PC-3 (cell line): Measurements from ENCODE around the gene RAB4B.

Experiments
- EZH2 ChIP-seq: fragments of 300-600 bp; sonication (generic); IDR thresholded peaks from one replicate; pipeline ENCODE4 v1.6.1; 2017; ENCODE audit warnings: antibody characterized with exemption, mild to moderate bottlenecking, low read length; ENCODE audit not compliant: unreplicated experiment
- TF ChIP-seq, protein P1 (sequence below): fragments of 300-600 bp; sonication (generic); conservative IDR thresholded peaks from 2 replicates; pipeline ENCODE4 v1.5.1; 2017; ENCODE audit warnings: antibody characterized with exemption, low read depth, mild to moderate bottlenecking, low read length

DNA sequence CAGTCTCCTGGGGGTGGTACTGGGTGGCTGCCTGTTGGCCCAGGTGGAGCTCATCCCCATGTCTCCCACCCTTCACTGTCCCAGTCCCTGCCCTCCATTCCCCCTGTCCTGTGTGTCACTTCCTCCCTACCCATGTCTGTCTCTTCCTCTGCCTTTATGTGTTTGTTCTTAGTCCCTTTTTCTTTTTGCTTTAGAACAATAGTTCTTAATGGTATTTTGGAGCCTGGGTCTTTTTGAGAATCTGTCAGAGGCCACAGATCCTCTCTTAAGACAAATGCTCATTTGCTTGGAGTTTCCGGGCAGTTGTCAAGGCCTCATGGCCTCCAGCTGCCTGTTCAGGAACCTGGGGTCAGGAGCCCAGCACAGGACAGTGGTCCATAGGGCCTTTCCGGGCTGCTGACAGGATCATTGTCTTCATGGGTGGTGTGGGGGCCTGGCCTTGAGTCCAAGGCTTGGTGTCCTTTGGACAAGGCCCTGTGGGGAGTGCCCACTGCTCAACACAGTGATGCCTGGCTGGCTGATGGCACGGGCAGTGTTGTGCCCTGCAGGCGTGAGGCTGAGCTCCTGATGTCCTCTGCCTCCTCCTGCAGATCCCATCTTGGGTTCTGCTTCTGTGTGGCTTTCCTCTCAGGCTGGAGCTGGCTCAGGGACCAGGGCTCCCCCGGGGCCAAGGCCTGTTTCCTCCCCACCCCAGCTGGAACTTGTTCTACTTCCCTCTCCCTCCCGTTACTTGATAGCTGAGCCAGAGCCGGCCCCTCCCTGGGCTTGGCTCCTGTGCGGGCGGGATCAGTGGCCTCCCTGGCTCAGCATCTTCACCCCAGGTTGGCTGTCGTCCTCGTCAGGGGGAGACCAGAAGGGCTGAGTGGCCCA is 24.5 kb downstream of the RAB4B start:
- TF ChIP-seq, protein P1, sequence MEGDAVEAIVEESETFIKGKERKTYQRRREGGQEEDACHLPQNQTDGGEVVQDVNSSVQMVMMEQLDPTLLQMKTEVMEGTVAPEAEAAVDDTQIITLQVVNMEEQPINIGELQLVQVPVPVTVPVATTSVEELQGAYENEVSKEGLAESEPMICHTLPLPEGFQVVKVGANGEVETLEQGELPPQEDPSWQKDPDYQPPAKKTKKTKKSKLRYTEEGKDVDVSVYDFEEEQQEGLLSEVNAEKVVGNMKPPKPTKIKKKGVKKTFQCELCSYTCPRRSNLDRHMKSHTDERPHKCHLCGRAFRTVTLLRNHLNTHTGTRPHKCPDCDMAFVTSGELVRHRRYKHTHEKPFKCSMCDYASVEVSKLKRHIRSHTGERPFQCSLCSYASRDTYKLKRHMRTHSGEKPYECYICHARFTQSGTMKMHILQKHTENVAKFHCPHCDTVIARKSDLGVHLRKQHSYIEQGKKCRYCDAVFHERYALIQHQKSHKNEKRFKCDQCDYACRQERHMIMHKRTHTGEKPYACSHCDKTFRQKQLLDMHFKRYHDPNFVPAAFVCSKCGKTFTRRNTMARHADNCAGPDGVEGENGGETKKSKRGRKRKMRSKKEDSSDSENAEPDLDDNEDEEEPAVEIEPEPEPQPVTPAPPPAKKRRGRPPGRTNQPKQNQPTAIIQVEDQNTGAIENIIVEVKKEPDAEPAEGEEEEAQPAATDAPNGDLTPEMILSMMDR, result no peak
- TF ChIP-seq EZH2, result no peak
